ENCODE measurements around the gene MYO5A.

The MYO5A gene

DNA sequence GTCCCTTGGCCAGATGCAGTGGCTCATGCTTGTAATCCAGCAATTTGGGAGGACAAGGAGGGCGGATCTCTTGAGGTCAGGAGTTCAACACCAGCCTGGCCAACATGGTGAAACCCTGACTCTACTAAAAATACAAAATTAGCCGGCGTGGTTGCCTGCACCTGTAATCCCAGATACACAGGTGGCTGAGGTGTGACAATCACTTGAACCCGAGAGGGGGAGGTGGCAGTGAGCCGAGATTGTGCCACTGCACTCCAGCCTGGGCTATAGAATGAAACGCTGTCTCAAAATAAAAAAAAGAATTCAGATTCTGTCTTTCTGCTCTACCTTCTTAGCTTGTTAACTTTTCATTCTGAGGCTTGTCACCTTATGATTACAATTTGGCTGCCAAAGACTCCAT lies 22.1 kb downstream of the MYO5A start:
- TF ChIP-seq, protein P1, sequence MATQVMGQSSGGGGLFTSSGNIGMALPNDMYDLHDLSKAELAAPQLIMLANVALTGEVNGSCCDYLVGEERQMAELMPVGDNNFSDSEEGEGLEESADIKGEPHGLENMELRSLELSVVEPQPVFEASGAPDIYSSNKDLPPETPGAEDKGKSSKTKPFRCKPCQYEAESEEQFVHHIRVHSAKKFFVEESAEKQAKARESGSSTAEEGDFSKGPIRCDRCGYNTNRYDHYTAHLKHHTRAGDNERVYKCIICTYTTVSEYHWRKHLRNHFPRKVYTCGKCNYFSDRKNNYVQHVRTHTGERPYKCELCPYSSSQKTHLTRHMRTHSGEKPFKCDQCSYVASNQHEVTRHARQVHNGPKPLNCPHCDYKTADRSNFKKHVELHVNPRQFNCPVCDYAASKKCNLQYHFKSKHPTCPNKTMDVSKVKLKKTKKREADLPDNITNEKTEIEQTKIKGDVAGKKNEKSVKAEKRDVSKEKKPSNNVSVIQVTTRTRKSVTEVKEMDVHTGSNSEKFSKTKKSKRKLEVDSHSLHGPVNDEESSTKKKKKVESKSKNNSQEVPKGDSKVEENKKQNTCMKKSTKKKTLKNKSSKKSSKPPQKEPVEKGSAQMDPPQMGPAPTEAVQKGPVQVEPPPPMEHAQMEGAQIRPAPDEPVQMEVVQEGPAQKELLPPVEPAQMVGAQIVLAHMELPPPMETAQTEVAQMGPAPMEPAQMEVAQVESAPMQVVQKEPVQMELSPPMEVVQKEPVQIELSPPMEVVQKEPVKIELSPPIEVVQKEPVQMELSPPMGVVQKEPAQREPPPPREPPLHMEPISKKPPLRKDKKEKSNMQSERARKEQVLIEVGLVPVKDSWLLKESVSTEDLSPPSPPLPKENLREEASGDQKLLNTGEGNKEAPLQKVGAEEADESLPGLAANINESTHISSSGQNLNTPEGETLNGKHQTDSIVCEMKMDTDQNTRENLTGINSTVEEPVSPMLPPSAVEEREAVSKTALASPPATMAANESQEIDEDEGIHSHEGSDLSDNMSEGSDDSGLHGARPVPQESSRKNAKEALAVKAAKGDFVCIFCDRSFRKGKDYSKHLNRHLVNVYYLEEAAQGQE (IDR thresholded peaks at IDR 0.05; ENCODE audit: insufficient read depth in 1 of 2, low read depth in 2 of 2, low read length in 2 of 2): no peak
- TF ChIP-seq TAF1 (IDR thresholded peaks at IDR 0.05; ENCODE audit: borderline replicate concordance, insufficient read depth, low read length): no peak
- no peak for TF ChIP-seq FOXP2 (optimal IDR thresholded peaks at IDR 0.05; ENCODE audit: borderline replicate concordance, extremely low read depth, extremely low read length, insufficient read depth)
- TF ChIP-seq SIN3A (IDR thresholded peaks at IDR 0.05; ENCODE audit: borderline replicate concordance, insufficient read depth, low read length): no peak
- TF ChIP-seq POLR2AphosphoS5 (IDR thresholded peaks at IDR 0.05; ENCODE audit: low read depth, low read length): no peak

DNA sequence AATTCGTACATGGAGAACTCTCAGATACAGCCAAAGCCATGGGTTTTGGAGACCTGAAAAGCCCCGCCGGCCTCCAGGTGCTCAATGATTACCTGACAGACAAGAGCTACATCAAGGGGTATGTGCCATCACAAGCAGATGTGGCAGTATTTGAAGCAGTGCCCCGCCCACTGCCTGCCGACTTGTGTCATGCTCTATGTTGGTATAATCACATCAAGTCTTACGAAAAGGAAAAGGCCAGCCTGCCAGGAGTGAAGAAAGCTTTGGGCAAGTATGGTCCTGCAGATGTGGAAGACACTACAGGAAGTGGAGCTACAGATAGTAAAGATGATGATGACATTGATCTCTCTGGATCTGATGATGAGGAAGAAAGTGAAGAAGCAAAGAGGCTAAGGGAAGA lies 23.5 kb downstream of the MYO5A start:
- no peak for TF ChIP-seq FOXP2 (optimal IDR thresholded peaks at IDR 0.05; ENCODE audit: borderline replicate concordance, extremely low read depth, extremely low read length, insufficient read depth)

DNA sequence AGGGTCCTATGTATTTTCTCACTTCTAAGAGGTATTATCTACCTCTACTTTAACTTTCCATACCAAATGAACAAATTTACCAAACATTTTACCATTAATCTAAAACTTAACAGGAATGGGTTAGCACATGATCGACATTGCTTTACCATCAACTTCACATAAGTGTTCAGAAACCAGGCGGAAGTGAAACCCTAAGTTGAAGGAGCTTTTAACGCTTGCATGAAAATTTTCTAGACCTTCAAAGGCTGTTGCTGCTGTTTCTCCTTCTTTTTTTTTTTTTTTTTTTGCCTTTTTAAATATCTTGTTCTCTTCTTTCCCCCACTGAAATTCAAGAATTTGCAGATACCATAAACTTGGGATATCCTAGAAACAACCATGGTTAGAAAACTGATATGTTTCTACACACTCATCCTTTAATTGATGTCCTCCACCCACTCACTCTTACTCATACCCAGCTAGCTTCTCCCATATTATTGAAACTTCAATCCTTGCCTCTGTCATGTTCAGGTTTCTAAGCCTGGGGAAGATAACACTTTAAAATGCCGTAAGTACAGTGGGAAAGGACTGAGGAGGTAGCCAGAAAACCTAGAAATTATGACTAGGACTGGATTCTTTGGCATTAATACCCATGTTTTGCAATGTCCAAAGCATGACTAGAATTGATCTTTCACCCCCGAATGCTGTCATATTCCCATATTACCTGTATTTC lies 24.7 kb downstream of the MYO5A start:
- no peak for TF ChIP-seq TAF1 (IDR thresholded peaks at IDR 0.05; ENCODE audit: borderline replicate concordance, insufficient read depth, low read length)
- TF ChIP-seq SIN3A (IDR thresholded peaks at IDR 0.05; ENCODE audit: borderline replicate concordance, insufficient read depth, low read length): no peak
- TF ChIP-seq, protein P1 (IDR thresholded peaks at IDR 0.05; ENCODE audit: insufficient read depth in 1 of 2, low read depth in 2 of 2, low read length in 2 of 2): no peak

DNA sequence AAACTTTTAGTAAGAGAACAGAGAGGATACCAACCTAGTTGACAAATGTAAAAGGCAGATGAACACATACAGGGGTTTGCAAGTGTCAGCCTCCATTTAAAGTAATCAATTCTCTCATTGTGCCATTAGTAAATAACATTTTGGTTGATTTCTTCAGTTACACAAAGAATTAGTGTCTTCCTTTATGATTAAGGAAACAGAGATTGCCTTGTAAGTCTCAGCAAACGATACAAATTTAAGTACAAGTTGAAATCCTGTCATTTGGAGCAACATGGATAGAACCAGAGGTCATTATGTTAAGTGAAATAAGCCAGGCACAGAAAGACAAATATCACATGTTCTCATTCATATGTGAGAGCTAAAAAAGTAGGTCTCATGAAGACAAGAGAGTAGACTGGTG lies 26.1 kb downstream of the MYO5A start:
- no peak for TF ChIP-seq TAF1 (IDR thresholded peaks at IDR 0.05; ENCODE audit: borderline replicate concordance, insufficient read depth, low read length)
- TF ChIP-seq POLR2AphosphoS5 (IDR thresholded peaks at IDR 0.05; ENCODE audit: low read depth, low read length): no peak
- TF ChIP-seq, protein P1 (IDR thresholded peaks at IDR 0.05; ENCODE audit: insufficient read depth in 1 of 2, low read depth in 2 of 2, low read length in 2 of 2): no peak
- TF ChIP-seq FOXP2 (optimal IDR thresholded peaks at IDR 0.05; ENCODE audit: borderline replicate concordance, extremely low read depth, extremely low read length, insufficient read depth): no peak
- TF ChIP-seq SIN3A (IDR thresholded peaks at IDR 0.05; ENCODE audit: borderline replicate concordance, insufficient read depth, low read length): no peak

DNA sequence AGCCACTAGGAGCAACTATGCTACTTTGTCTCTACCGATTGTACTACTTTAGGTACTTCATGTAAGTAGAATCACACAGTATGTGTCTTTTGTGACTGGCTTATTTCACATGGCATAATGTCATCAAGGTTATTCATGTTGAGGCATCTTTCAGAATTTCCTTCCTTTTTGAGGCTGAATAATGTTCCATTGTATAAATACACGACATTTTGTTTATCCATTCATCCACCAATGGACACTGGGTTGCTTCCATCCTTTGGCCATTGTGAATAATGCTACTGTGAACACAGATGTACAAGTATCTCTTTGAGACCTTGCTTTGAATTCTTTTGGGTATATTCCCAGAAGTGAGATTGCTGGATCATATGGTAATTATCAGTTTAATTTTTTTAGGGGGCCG lies 29.2 kb downstream of the MYO5A start:
- no peak for TF ChIP-seq FOXP2 (optimal IDR thresholded peaks at IDR 0.05; ENCODE audit: borderline replicate concordance, extremely low read depth, extremely low read length, insufficient read depth)
- TF ChIP-seq POLR2AphosphoS5 (IDR thresholded peaks at IDR 0.05; ENCODE audit: low read depth, low read length): no peak
- TF ChIP-seq, protein P1 (IDR thresholded peaks at IDR 0.05; ENCODE audit: insufficient read depth in 1 of 2, low read depth in 2 of 2, low read length in 2 of 2): no peak
- TF ChIP-seq TAF1 (IDR thresholded peaks at IDR 0.05; ENCODE audit: borderline replicate concordance, insufficient read depth, low read length): no peak
- TF ChIP-seq SIN3A (IDR thresholded peaks at IDR 0.05; ENCODE audit: borderline replicate concordance, insufficient read depth, low read length): no peak

Measured in PFSK-1 (cell line).